ENCODE results near the gene KLHL29.

DNA sequence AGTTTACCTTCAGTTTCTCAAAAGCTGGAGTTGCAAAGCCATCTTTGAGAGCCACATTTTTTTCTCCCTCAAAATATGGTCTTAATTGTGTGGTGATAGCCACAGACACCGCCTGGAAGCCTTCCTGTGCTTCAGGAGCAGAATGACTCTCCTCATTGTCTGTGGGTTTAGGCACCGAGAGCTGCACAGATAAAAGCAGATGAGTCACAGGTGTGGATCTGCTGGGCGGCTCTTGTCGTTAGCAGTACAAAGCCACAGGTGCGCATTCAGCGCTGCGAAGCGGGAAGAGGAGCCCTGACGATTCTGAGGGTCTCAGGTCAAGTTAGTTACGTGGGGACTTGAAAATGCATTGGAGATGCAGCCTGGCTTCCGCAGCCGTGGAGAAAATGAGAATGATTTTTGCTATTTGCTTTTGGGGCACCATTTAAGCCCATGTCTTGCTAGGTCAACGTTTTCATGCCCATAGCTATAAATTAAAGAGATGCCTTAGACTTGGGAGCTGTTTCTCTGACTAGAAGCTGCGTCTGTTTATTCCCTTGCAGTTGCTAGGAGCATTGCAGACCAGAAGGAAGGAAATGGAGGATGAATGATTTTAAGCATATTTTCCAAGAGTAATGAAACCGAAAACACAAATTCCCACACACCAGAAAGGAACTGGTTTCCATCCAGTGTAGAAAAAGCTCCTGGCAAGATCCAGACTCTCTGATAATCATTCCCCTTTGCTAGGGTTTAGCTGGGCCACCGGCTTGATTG, 51.5 kb downstream of the KLHL29 start:
- TF ChIP-seq CTCF (IDR thresholded peaks at IDR 0.05; ENCODE audit: poor library complexity) (no peak), EZH2 (IDR thresholded peaks at IDR 0.05; ENCODE audit: borderline replicate concordance) (no peak)

Data from hepatocyte (in vitro differentiated cells).